Gastroesophageal sphincter (tissue), 3 donors: ENCODE data around the gene RNF114.
A peak's percentile ranks its signal among the peaks of the same experiment; 100 is the strongest.

Experiments used
- EP300 ChIP-seq: sonication (generic); formaldehyde crosslinking; IDR thresholded peaks from one replicate; pipeline ENCODE4 v1.6.1; 2017; ENCODE audit warnings: antibody characterized with exemption, mild to moderate bottlenecking
- POLR2A ChIP-seq, 2 donors: fragments of 450-650 bp; IDR thresholded peaks; one replicate each; pipeline ENCODE4 v1.6.1; 2017; ENCODE audit warnings: antibody characterized with exemption in 2 of 2, mild to moderate bottlenecking in 2 of 2, moderate library complexity in 1 of 2
- POLR2AphosphoS5 ChIP-seq: sonication (generic); formaldehyde crosslinking; IDR thresholded peaks from one replicate; pipeline ENCODE4 v1.6.1; 2017; ENCODE audit warnings: antibody characterized with exemption
- TF ChIP-seq, protein P1 (sequence below), 4 experiments: fragments of 200-600 bp in 2 of 4; fragments of 450-650 bp in 2 of 4; sonication (generic) in 1 of 4; IDR thresholded peaks; one replicate each; pipeline ENCODE4 v1.5.1; 2017 to 2019; ENCODE audit warnings: antibody characterized with exemption in 4 of 4, mild to moderate bottlenecking in 2 of 4, moderate library complexity in 2 of 4

DNA sequence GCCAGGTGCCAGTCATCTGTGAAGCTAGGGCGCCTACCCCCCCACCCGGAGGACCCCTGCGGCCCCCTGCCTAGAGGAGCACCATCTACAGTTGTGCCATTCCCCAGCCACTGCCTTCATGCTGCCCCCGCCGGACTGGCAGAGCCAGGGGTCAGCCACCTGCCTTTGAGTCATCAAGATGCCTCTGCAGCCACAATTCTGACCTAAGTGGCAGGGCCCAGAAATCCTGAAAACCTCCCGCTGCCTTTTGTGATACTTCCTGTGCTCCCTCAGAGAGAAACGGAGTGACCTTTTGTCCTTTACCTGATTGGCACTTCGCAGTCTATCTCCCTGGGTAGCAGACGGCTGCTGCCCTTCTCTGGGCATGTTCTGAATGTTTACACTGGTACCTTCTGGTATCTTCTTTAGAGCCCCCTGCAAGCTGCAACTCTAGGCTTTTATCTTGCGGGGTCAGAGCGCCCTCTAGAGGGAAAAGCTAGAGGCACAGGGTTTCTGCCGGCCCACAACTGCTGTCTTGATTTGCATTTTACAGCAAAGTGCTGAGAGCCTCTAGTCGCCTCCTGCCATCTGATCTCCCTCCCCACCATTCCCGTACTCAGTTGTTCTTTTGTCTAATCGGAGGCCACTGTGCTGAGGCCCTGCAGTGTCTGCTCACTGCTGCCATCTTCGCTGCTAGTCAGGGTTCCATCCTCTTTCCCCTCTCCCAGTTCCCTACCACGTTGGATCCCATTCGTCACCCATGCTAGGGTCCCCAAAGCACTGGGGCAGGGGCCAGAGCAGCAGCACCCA is 47.8 kb upstream of the RNF114 start:
- no peak for TF ChIP-seq EP300
- no peak for TF ChIP-seq POLR2A (IDR thresholded peaks at IDR 0.05)
- TF ChIP-seq, protein P1, sequence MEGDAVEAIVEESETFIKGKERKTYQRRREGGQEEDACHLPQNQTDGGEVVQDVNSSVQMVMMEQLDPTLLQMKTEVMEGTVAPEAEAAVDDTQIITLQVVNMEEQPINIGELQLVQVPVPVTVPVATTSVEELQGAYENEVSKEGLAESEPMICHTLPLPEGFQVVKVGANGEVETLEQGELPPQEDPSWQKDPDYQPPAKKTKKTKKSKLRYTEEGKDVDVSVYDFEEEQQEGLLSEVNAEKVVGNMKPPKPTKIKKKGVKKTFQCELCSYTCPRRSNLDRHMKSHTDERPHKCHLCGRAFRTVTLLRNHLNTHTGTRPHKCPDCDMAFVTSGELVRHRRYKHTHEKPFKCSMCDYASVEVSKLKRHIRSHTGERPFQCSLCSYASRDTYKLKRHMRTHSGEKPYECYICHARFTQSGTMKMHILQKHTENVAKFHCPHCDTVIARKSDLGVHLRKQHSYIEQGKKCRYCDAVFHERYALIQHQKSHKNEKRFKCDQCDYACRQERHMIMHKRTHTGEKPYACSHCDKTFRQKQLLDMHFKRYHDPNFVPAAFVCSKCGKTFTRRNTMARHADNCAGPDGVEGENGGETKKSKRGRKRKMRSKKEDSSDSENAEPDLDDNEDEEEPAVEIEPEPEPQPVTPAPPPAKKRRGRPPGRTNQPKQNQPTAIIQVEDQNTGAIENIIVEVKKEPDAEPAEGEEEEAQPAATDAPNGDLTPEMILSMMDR (IDR thresholded peaks at IDR 0.05): peak in 3 of 4 experiments; percentile 61 to 78 (median 63)
- no peak for TF ChIP-seq POLR2AphosphoS5
